ENCODE data around the gene CLHC1. TPM values are rescaled to one million over a fixed set of nuclear protein-coding genes. Genes with fewer than 3 reads are reported as not detected.

CLHC1 gene
- total and polyA plus RNA-seq, 12 donors = 4.7 to 21.3 (median 10.5) TPM

DNA sequence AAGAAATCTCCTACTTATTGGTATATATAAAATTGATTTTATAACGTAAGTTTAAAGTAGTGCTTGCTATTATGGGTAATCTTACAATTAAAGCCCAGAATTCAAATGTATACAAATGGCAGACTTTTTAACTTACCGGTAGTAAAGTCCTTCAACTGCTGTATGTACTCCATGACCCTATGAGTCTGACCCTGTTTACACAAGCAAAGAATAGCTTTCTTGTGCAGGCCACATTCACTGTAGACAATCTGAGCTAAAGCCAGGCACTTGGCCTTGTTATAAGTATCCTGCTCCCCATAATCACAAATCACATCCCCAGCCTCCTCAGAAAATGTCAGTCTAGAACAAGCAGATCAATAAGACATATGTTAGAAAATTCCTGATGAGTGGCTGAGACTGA is 51.7 kb downstream of the CLHC1 start:
- H3K4me1 ChIP-seq (replicated peaks in 1 of 2) = peaks cover 0 to 6% of the 10 kb centered on the region in 2 donors
- intact Hi-C loops (cut with DNase I) = no loop called here
- TF ChIP-seq CTCF (IDR thresholded peaks at IDR 0.05) (no peak), POLR2A (IDR thresholded peaks at IDR 0.05) (no peak)
- no peaks in the 10 kb centered on the region for H3K36me3 ChIP-seq (replicated peaks in 1 of 2)
- DNase-seq = no peak
- 79 to 95% (median 92%) methylated on average over 2 of the region's 2 CpGs for WGBS, 4 donors
- no peaks in the 10 kb centered on the region for H3K27me3 ChIP-seq
- no peaks in the 10 kb centered on the region for H3K9me3 ChIP-seq (replicated peaks in 1 of 3)
- H3K4me3 ChIP-seq = no peak overlapping the region
- H3K27ac ChIP-seq = no peak overlapping the region

DNA sequence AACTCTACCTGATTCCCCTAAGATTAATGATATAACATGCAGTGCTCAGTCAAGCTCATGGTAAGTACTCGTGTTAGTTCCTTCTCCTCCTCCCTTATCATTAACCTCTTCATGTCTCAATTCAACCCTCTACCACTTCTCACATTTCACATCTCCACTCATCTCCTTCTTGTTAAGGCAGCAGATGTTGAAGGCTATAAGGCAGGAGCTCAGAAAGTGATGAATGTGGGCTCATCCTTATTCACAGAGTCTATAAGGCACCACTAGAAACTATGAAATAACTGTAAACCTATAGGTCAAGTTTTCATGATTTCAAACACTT is 56.0 kb downstream of the CLHC1 start:
- DNase-seq = no peak
- TF ChIP-seq CTCF (IDR thresholded peaks at IDR 0.05) = no peak
- TF ChIP-seq POLR2A (IDR thresholded peaks at IDR 0.05) = no peak
- no peaks in the 10 kb centered on the region for H3K9me3 ChIP-seq (replicated peaks in 1 of 3)
- H3K4me3 ChIP-seq = no peak overlapping the region
- 4 to 32% (median 6%) methylated on average over 1 of the region's 1 CpG for WGBS, 4 donors
- H3K4me1 ChIP-seq (replicated peaks in 1 of 2) = peaks cover 0 to 21% of the 10 kb centered on the region in 2 donors
- intact Hi-C loops (cut with DNase I) = loop anchor here in 1 of 2 donors (10.0 kb wide), 1 partner anchor 271 kb away; no protein-coding TSS in a partner anchor
- no peak overlapping the region for H3K27ac ChIP-seq
- no peaks in the 10 kb centered on the region for H3K36me3 ChIP-seq (replicated peaks in 1 of 2)
- no peaks in the 10 kb centered on the region for H3K27me3 ChIP-seq

GRCh38 chr2:55175254-55176093 is 56.6 kb downstream of the CLHC1 start:
- intact Hi-C loops (cut with DNase I) = loop anchor here in 1 of 2 donors (10.0 kb wide), 1 partner anchor 271 kb away; no protein-coding TSS in a partner anchor
- H3K27ac ChIP-seq = no peak overlapping the region
- no peaks in the 10 kb centered on the region for H3K36me3 ChIP-seq (replicated peaks in 1 of 2)
- no peak overlapping the region for H3K4me3 ChIP-seq
- H3K9me3 ChIP-seq (replicated peaks in 1 of 3) = no peaks in the 10 kb centered on the region
- DNase-seq = no peak
- no peaks in the 10 kb centered on the region for H3K27me3 ChIP-seq
- TF ChIP-seq CTCF (IDR thresholded peaks at IDR 0.05) (peak; percentile 36 to 77 (median 68)), POLR2A (IDR thresholded peaks at IDR 0.05) (no peak)
- 11 to 14% (median 13%) methylated on average over 5 of the region's 5 CpGs for WGBS, 4 donors
- H3K4me1 ChIP-seq (replicated peaks in 1 of 2) = peaks cover 0 to 21% of the 10 kb centered on the region in 2 donors

- no peaks in the 10 kb centered on the region for H3K36me3 ChIP-seq (replicated peaks in 1 of 2)
- TF ChIP-seq CTCF (IDR thresholded peaks at IDR 0.05) (no peak), POLR2A (IDR thresholded peaks at IDR 0.05) (no peak)
- H3K4me3 ChIP-seq = no peak overlapping the region
- H3K4me1 ChIP-seq (replicated peaks in 1 of 2) = peaks cover 0 to 24% of the 10 kb centered on the region in 2 donors
- no peaks in the 10 kb centered on the region for H3K27me3 ChIP-seq
- no peak overlapping the region for H3K27ac ChIP-seq
- DNase-seq = no peak
- H3K9me3 ChIP-seq (replicated peaks in 1 of 3) = no peaks in the 10 kb centered on the region
- intact Hi-C loops (cut with DNase I) = loop anchor here in 1 of 2 donors (10.0 kb wide), 1 partner anchor 269 kb away; no protein-coding TSS in a partner anchor
- WGBS, 4 donors = 29 to 41% (median 39%) methylated on average over 2 of the region's 2 CpGs
These were observed 58.5 kb downstream of the CLHC1 start for GRCh38 chr2:55173438-55174054.
